GM18858 (cell line): ENCODE results near the gene RIMS3.
"Not testable (repeated sequence)": the region's sequence is repeated elsewhere in the genome, so short reads cannot be mapped to it uniquely, and the experiment has no call there.

Experiments used
- ATAC-seq: cut with Tn5 transposase; IDR thresholded peaks from one replicate; pipeline ENCODE4 v1.9.1; 2021; ENCODE audit not compliant: unreplicated experiment

RIMS3 gene

GRCh38 chr1:40594187-40594531, 71.3 kb downstream of the RIMS3 start:
- ATAC-seq = no peak

GRCh38 chr1:40593449-40594186, 71.9 kb downstream of the RIMS3 start:
- ATAC-seq = no peak

- ATAC-seq = no peak
These were observed 73.2 kb downstream of the RIMS3 start for GRCh38 chr1:40592107-40592803.

GRCh38 chr1:40588586-40588985, 76.9 kb downstream of the RIMS3 start:
- ATAC-seq = no peak

GRCh38 chr1:40583980-40584379, 81.5 kb downstream of the RIMS3 start:
- no peak for ATAC-seq

GRCh38 chr1:40582116-40582515, 83.4 kb downstream of the RIMS3 start:
- no peak for ATAC-seq

- ATAC-seq = no peak
These were observed 90.1 kb downstream of the RIMS3 start for GRCh38 chr1:40575336-40575735.

GRCh38 chr1:40574805-40575204, 90.7 kb downstream of the RIMS3 start:
- not testable (repeated sequence) for ATAC-seq
